ENCODE results near the gene PIK3R6. TPM values are rescaled to one million over a fixed set of nuclear protein-coding genes. Genes with fewer than 3 reads are reported as not detected.

PIK3R6 gene
- polyA plus RNA-seq, 1 donor (not counting 4 experiments of a cell fraction or from before 2014, with no cell fraction given): 0.03 TPM

DNA sequence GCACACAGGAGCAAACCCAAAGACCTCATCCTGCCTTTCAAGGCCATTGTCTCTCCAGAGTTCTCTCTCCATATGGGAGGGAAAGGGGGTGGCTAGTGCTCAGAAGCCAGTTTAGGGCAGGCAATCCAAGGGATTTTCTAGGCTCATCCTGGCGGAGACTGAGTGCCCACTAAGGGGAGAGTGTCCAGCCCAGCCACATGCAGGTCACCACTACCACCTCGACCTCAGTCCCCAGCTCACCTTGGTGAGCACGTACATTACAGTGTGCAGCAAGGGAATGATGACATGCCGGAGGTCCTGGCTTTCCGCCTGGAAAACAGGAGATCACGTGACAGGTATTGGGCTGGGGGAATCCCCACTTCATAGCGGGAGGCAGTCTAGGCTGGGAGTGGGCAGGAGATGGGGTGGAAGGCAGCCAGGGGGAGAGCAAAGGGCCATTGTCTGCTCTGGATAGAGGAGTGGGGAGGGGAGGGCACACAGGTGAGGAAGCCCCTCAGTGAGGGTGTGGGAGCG, 29.9 kb downstream of the PIK3R6 start:
- TF ChIP-seq, protein P1, sequence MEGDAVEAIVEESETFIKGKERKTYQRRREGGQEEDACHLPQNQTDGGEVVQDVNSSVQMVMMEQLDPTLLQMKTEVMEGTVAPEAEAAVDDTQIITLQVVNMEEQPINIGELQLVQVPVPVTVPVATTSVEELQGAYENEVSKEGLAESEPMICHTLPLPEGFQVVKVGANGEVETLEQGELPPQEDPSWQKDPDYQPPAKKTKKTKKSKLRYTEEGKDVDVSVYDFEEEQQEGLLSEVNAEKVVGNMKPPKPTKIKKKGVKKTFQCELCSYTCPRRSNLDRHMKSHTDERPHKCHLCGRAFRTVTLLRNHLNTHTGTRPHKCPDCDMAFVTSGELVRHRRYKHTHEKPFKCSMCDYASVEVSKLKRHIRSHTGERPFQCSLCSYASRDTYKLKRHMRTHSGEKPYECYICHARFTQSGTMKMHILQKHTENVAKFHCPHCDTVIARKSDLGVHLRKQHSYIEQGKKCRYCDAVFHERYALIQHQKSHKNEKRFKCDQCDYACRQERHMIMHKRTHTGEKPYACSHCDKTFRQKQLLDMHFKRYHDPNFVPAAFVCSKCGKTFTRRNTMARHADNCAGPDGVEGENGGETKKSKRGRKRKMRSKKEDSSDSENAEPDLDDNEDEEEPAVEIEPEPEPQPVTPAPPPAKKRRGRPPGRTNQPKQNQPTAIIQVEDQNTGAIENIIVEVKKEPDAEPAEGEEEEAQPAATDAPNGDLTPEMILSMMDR (optimal IDR thresholded peaks at IDR 0.05 in 1 of 3, IDR thresholded peaks at IDR 0.05 in 1 of 3, conservative IDR thresholded peaks at IDR 0.05 in 1 of 3; ENCODE audit: extremely low read depth in 1 of 3, insufficient read depth in 2 of 3, low read length in 3 of 3): no peak
- no peak for TF ChIP-seq EZH2 (IDR thresholded peaks at IDR 0.05; ENCODE audit: low read length)
- dilution Hi-C loops (cut with MboI; ENCODE audit: extremely low pct_ligation_motif_present, low sequenced_read_pairs): no loop called here

DNA sequence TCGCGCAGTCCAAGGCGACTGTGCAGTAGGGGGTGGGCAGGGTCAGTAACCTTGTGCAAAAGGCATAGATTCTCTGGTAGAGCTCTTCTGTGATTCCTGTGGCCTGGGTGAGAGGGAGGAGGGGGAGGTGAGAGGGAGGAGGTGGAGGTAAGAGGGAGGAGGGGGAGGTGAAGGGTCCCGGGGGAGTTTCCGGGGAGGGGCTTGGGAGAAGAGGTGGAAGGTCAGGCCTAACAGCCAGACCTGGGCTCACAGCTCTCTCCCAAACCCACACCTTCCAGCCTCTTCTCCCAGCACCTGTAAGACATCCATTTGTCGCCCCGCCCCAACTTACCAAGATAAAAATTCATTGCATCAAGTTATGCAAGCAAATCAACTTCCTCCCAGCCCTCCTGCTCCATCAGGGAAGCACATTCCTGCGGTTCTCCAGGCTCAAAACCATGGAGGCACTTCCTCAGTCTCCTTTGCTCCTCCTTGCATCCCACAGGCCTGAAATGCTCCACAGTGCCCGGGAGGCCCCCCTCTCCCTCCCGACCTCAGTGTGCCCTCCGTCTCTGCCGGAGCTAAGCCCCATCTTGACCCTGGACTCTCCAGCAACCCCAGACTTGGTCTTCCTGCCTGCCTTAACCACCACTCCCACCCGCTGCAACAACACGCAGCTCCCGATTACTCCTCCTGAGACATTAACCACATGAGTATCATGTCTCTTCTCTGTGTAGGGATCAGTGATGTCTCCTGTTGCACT, 30.5 kb downstream of the PIK3R6 start:
- Histone ChIP-seq H3K9me3 (ENCODE audit: control insufficient read depth, low read depth, low read length) (no peaks in the 10 kb centered on the region), H4K20me1 (ENCODE audit: control insufficient read depth, extremely low read depth, insufficient read depth, low read length) (no peaks in the 10 kb centered on the region), H3K9me1 (ENCODE audit: control insufficient read depth, extremely low read depth, insufficient read depth, low read length) (no peaks in the 10 kb centered on the region), H3K4me1 (ENCODE audit: control insufficient read depth, extremely low read depth, insufficient read depth, low read length) (no peaks in the 10 kb centered on the region), H3K4me2 (ENCODE audit: control insufficient read depth, extremely low read depth, insufficient read depth, low read depth, low read length) (no peak overlapping the region), H3K9ac (ENCODE audit: control insufficient read depth, extremely low read depth, insufficient read depth, low read length) (no peak overlapping the region), H3K27me3 (ENCODE audit: control insufficient read depth, extremely low read depth, insufficient read depth, low read length) (no peaks in the 10 kb centered on the region), H3K4me3 (ENCODE audit: control insufficient read depth in 2 of 3, extremely low read depth in 1 of 3, insufficient read depth in 2 of 3, low read depth in 1 of 3, low read length in 3 of 3) (no peak overlapping the region), H3K36me3 (ENCODE audit: control insufficient read depth in 2 of 2, extremely low read depth in 1 of 2, insufficient read depth in 2 of 2, low read length in 2 of 2) (no peaks in the 10 kb centered on the region), H2AFZ (ENCODE audit: control insufficient read depth, low read length) (no peak overlapping the region), H3K79me2 (ENCODE audit: control insufficient read depth, insufficient read depth, low read length) (no peaks in the 10 kb centered on the region), H3K27ac (ENCODE audit: control insufficient read depth, insufficient read depth, low read length) (no peak overlapping the region)
- FAIRE-seq (no peak), DNase-seq (ENCODE audit: low read depth, low spot score) (no peak)
- TF ChIP-seq EZH2 (IDR thresholded peaks at IDR 0.05; ENCODE audit: low read length): no peak
- TF ChIP-seq, protein P1 (optimal IDR thresholded peaks at IDR 0.05 in 1 of 3, IDR thresholded peaks at IDR 0.05 in 1 of 3, conservative IDR thresholded peaks at IDR 0.05 in 1 of 3; ENCODE audit: extremely low read depth in 1 of 3, insufficient read depth in 2 of 3, low read length in 3 of 3): no peak
- dilution Hi-C loops (cut with MboI; ENCODE audit: extremely low pct_ligation_motif_present, low sequenced_read_pairs): no loop called here

More for the DNA sequence above, 29.9 kb downstream of the PIK3R6 start:
- Histone ChIP-seq H3K36me3 (ENCODE audit: control insufficient read depth in 2 of 2, extremely low read depth in 1 of 2, insufficient read depth in 2 of 2, low read length in 2 of 2) (no peaks in the 10 kb centered on the region), H3K27ac (ENCODE audit: control insufficient read depth, insufficient read depth, low read length) (no peak overlapping the region), H3K79me2 (ENCODE audit: control insufficient read depth, insufficient read depth, low read length) (no peaks in the 10 kb centered on the region), H3K4me3 (ENCODE audit: control insufficient read depth in 2 of 3, extremely low read depth in 1 of 3, insufficient read depth in 2 of 3, low read depth in 1 of 3, low read length in 3 of 3) (no peak overlapping the region), H3K9me1 (ENCODE audit: control insufficient read depth, extremely low read depth, insufficient read depth, low read length) (no peaks in the 10 kb centered on the region), H3K9me3 (ENCODE audit: control insufficient read depth, low read depth, low read length) (no peaks in the 10 kb centered on the region), H3K9ac (ENCODE audit: control insufficient read depth, extremely low read depth, insufficient read depth, low read length) (no peak overlapping the region), H3K4me1 (ENCODE audit: control insufficient read depth, extremely low read depth, insufficient read depth, low read length) (no peaks in the 10 kb centered on the region), H3K27me3 (ENCODE audit: control insufficient read depth, extremely low read depth, insufficient read depth, low read length) (no peaks in the 10 kb centered on the region), H3K4me2 (ENCODE audit: control insufficient read depth, extremely low read depth, insufficient read depth, low read depth, low read length) (no peak overlapping the region), H2AFZ (ENCODE audit: control insufficient read depth, low read length) (no peak overlapping the region), H4K20me1 (ENCODE audit: control insufficient read depth, extremely low read depth, insufficient read depth, low read length) (no peaks in the 10 kb centered on the region)
- FAIRE-seq: no peak
- no peak for DNase-seq (ENCODE audit: low read depth, low spot score)
